NCI-H1694 (cell line): Measurements from ENCODE around the gene SIM2.

ENCODE experiments used
- DNase-seq: peaks from one replicate; lab custom pipeline; 2025; lab: John Stamatoyannopoulos, UW

Gene SIM2

DNA sequence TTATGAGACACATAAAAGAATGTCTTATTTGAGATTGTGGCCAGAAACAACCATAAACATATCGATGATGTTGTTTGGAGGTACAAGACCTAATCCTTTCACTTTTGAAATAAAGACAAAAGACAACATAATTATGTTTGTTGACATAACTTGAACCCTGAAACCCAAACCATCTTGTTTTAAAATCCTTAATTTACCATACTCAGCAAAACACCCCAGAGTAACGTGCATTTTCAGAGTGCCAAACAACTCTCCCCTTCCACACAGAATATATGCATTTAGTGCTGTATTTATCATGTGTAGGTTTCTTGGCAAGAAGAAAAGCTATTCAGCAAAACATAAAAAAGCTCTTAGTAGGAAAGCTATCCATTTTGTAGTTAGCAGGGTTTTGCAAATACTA, 17.5 kb downstream of the SIM2 start:
- no peak for DNase-seq

DNA sequence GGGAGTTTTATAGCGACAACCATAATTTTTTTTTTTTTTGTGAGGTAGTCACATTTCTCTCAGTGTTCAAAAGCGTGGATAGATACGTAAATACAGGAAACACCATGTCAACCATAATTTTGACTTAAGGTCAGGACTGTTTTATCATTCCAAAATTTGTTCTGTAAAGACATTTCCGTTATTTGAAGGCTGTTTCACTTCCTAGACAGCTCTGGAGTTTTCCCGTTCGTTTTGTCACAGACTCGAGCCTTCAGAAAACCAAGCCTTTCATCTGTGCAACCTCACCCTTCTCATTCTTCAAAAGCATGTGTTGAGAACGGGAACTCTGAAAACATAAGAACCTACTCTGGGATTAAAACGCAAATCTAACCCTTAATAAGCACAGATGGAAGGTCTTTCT, 17.9 kb downstream of the SIM2 start:
- no peak for DNase-seq

DNA sequence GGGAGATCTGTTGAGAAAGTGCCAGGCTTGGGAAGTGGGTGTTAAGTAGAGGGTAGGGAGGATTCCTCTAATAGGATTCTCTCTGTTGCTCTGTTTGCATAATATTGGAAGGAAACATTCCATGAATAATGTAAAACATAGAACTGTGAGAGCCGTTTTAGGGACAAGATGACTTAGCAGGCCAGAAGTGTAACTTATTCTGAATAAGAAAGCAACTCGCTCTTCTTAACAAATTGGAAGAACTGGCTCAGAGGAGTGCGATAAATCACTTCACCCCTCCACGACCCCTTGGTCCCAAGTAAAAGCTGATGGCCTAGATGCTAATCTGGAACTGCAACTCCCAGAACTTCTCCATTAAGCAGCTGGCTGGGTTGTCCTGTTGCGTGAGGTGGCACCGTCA, 19.1 kb downstream of the SIM2 start:
- no peak for DNase-seq

DNA sequence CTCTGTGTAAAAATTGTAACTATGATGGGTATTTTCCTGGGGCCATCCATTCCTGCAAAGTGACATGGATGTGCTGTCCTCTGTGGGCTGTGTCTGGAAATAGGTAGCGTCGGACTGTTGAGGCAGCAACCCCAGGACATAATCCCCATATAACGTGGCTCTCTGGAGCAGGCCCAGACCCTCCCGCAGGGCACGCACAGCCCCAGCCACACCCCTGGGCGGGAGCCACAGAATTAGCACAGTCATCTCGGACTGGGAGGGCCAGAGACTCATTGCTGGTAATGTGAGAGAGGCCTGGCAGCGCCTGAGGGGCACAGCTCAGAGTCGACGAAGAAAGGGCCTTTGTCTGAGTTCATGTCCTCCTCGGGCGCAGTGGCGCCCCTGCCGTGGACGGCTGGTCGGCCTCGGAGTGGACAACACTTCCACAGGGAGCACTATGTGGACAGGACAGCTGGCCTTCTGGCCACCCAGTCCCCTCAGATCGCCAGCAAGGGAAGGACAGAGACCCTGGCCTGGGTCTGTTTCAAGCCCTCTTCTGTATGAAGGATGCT, 20.1 kb downstream of the SIM2 start:
- no peak for DNase-seq

DNA sequence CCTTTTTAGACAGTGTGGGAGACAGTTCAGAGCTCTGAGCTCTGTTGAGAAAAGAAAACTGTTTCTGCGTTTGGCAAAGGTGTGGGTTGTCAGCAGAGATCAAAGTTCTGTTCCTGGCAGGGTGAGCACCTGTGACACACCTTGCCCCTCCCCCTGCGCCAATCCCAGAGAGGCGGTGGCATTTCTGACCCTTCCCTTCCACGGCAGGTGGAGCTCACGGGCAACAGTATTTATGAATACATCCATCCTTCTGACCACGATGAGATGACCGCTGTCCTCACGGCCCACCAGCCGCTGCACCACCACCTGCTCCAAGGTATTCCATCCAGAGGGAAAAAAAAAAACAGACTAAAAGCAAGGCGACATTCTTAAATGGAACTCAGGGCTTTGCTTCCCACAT, 20.7 kb downstream of the SIM2 start:
- no peak for DNase-seq

DNA sequence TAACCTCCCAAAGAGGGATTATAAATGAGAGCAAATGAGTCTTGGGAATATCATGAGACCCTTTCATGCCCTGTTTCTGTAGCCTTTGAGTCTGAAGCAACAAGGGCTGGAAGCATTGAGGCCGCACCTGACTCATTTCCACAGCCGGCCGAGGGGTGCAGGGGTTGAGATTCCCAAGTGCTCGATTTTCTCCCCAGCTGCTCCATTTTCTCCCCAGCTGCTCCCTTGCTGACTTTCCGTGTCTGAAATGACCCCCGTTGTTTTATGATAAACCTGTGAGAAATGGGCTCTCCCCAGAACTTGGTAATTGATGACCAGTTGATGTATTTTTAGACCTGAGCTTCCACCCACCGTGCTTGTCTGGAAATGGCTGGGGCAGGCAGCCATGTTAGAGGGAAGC, 22.9 kb downstream of the SIM2 start:
- no peak for DNase-seq

DNA sequence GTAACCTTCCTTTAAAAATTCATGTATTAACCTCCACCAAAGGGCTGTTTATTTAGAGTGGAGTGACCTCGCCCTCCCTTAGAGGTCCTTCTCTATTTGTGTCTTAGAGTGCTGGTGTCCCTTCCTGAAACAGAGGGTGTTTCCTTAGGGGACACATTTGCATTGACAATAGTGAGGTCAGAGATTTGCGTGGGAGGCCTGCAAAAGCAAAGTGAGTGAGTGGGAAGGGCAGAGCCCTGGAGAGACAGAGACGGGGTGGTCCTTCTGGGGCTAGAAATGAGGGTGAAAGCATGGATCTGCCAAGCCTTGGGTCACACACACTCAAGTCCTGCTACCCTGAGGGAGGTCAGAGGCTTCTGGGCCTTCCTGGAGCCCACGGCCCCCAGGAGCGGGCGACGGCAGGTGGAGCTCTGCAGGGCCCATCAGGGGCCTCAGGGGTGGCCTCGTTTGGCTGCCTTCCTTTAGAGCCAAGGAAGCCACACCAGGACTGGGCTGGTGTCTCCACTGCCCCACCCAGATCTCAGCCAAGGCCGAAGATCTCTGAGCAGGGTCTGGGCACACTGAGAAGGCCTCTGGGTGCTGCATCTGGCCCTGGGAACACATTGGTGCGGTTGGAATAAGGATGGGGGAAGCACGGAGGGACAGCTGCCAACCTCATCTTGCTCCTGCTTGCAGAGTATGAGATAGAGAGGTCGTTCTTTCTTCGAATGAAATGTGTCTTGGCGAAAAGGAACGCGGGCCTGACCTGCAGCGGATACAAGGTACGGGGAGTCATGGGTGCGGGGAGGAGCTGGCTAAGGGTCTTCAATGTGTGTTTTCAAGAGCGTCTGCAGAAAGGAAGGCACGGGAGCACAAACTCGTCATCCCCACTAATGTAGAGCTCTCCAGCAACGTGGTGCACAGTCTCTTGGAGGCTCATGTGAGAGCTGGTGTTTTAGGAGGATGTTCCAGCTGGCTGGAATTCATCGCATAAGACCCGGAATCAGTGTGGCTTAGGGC, 23.8 kb downstream of the SIM2 start:
- no peak for DNase-seq

DNA sequence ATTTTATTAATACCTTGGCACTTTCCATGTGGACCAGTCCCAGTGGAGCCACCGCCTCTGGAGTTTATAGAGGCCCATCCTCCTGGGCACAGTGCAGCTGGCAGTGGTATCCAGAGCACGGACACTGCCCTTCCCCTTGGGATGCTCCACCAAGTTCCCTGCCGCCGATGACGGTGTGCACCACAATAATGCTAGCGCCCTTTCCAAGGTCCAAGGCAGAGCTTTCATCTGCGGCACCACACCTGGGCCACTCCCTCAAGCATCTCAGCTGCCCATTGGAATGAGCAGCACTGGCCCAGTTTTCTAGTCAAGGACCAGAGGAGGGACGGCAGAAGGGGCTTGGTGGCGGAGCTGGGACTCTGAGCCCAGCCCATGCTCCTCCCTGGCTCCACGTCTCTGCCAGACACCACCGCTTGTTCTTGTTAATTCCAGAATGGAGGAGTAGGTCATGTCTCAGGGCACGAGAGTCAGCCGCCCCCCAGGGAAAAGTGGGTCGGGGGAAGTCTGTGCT, 24.5 kb downstream of the SIM2 start:
- DNase-seq = no peak

DNA sequence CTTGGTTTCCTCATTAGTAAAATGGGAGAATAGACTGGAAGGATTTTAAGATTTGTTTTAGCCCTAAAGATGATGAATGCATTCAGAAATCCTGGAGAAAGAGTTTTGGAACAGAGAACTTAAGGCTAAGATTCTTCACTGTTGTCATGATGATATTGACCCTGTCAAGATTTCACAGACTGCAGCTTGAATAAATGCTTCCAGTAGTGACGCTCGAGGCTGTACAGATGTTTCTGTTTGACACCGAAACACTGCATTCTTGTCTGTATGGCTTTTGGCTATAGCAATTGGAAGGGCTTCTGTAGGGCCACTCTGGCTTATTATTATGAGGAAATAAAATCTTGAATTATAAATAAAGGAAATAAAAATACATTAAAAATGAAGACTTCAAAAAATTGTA, 25.7 kb downstream of the SIM2 start:
- DNase-seq = no peak

DNA sequence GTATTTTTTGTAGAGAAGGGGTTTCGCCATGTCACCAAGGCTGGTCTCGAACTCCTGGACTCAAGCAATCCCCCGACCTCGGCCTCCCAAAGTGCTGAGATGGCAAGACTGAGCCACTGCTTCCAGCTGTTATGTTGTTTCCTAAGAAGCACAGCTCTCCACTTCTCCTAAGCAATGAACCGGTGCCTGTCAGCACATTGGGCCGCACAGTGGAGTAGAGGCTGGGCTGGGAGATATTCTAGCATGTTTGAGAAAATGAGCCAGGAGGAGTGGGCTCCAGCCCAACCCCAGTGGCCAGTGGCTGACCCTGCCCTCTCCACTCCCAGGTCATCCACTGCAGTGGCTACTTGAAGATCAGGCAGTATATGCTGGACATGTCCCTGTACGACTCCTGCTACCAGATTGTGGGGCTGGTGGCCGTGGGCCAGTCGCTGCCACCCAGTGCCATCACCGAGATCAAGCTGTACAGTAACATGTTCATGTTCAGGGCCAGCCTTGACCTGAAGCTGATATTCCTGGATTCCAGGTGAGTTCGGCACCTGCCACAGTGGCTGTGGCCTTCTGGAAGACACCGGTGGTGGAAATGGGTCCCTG, 27.0 kb downstream of the SIM2 start:
- no peak for DNase-seq

DNA sequence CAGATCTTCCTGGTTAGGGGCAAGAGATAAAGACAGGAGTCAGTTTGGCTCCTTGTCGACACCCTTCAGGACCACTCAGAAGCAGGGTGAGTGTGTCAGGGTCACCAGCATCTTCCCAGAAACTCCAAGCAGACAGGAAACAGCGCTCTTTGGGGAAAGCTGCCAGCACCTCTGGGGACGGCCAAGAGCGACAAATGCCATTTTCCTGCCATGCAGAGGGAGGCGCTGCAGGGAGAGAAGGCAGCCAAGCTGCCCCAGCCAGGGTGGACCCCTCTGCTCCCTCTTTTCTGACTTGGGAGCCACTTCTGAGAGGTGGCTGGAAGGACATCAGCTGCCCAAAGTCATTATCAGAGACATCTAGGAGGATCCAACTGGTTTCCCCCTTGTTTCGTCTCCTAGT, 29.0 kb downstream of the SIM2 start:
- DNase-seq = no peak

DNA sequence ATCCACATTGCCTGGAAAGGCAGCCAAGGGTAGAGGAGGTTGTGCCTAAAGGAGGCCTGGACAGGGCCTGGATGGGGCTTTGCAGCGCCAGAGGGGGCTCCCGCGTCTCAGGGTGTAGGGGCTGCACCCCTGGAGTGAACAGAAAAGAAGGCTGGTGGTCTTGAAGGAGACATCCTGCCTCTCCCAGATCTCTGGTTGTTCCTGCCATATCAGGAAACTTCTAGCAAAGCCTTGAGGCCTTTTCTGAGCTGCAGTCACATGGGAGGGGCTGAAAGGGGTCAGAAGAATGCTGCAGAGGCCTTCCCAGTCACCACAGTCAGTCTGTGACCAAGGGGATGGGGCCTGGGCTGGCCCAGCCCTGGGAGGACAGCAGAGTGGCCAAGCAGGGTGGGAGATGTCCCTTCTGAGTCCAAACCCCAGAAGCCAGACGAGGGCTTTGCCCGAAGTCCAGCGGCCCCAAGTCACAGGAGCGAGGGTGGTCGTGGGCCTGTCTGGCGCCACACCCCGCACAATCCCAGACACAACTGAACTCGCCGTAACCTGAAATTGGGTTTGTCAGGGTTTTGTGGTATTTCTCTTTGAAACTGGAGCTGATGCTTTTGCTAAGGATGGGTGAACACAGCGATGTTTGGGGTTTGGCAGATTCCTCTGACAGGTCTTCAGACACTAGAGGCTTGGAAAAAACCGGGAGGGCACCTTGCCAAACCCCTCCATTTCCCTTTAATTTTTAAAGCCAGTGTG, 29.6 kb downstream of the SIM2 start:
- DNase-seq = no peak

DNA sequence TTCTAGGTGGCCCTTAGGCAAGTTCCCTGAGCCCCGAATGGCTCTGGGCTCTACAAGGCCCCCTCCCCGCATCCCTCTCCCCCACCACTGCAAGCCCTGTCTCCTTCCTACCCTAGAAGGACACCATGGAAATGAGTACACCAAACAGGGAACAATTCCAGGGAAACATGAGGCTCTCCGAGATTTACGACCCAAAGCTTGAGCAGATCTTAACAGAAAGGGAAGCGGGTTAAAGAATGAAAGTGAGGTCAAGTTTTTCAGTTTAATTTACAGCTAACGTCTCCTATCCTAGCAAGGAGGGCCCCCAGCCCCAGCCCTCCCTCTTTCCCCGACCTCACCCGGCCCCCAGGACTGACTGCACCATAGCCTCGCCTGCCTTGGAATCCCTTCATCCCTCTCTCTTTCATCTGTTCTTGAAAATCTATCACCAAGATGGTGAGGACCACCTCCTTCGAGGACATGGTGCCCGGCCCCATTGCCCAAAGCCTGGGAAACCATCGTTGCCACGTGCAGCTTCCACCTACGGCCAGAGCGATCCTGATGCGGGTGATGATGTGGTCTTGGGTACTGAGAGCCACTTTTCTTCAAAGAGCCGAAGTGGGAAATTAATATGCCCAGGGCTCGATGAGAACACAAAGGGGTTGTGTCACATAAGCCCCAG, 30.5 kb downstream of the SIM2 start:
- DNase-seq = no peak

DNA sequence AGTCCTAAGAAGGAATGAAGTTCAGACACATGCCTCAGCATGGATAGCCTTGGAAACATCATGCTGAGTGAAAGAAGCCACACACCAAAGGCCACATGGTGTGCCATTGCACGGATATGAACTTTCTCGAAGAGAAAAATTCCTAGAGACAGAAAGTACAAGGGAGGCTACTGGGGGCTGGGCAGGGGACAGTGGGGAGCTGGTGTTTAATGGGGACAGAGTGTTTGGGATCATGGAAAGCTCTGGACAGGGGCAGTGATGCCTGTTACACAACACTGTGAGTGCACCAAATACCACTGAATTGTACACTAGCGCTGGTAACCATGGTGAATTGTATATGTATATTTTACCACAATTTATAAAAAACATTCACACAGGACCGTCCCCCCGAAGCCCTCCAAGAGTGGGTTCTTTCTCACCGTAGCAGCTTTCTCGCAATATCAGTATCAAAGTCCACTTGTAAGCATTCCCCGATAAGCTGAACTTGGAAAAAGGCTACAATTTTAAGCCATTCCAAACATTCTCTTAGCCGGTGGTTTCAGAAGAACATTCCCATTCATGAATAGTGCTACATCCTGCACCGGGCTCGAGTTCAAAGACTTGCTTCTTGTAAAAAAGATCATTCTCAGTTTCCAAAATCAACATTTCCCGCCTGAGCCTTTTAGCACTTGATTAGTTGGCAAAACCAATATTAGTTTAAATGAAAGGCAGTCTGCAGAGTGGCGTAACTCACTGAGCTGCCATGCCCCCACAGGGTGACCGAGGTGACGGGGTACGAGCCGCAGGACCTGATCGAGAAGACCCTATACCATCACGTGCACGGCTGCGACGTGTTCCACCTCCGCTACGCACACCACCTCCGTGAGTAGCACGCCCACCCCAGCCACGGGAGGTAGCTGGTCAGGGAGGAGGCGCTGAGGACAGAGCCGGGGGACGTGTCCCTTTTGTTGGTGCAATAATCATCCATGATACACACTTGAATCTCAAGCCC, 31.7 kb downstream of the SIM2 start:
- DNase-seq = no peak

DNA sequence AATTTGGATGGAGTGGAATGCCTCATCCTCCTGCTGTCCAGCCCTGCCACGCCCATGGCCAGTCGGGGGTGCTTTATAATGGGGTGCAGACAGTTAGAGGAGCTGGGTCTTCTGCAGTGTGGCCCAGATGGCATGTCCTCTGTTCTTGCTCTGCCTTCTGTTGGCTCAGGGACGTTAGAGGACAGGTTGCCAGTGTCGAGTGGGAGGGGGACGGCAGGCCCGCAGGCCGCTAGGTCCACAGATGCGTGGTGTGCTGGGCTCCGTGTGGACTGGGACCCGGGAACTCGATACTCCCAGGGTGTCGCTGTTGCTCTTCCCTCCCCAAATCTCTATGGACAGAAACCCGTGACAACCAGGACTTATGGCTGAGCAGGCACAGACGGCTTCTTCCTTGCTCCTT, 33.3 kb downstream of the SIM2 start:
- no peak for DNase-seq

DNA sequence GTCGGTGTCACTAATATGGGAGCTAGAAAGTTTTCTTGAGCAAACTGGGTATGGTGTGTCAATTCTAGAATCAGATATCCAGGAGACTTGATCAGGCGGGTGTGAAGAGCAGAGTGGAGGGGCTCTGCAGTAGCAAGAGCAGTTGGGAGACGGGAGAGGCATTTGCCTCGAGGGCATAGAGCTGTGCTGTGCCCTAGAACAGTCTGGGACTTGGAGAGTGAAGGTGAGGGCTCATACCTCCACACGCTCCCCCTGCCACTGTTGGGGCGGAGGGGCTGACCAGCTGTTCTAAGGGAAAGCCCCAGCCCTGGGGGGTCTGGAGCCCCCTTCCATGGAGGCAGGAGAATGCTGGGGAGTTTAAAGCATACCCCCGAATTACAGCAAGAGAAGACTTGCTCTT, 33.8 kb downstream of the SIM2 start:
- DNase-seq = no peak

DNA sequence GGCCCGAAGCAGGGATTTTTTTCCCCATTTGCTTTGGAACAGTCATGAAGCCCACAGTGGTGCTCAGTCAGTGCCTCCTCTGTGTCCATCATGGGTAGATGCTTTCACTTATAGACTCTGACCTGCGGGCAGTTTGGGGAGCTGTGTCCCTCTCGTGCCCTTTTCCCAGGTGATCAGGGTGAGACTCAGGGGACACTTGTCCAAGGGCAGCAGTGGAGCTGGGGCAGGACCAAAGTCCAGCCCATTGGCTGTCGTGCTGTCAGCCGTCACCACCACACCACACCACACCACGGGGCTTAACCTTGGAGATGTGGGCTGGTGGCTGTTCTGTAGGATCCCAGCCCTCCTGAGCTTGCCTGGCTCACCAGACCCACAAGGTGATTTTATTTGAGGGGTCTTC, 34.9 kb downstream of the SIM2 start:
- DNase-seq = no peak

DNA sequence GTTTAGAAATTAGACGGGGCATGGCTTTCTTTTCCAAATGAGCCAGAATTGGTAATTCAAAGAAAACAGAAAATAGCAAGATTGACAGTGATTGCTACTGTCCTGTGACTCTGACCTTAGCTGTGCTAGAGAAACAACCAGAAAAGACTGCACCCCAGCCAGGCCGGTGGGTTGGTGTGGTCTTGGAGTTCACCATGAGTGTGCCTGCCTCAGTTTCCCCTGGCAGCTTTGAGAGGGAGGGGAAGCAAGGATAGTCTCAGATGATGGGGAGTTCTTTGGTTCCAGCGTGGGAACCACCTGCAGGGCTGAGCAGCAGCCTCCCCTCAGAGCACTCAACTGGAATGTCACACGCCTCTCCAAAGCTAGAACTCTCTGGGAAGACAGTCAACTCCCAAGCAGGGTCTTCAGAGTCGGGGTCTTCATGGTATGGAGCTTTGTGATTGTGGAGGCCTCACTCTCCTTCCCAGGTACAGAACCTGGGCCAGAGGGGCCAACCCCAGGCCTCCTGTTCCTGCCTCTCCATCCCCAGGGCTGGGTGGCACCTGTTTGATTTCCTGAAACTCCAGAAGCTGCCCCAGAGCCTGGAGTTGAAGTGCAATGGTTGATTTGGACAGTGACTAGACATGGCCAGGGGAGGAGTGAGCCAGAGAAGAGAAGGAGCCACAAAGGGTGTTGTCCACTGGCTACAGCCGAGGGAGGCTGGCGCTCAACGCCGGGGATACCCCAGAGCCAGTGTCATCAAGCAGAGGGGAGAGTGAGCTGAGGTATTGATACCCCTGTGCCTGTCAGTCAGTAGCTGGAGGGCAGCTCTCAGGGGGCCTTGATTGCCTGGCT, 35.7 kb downstream of the SIM2 start:
- DNase-seq = no peak

DNA sequence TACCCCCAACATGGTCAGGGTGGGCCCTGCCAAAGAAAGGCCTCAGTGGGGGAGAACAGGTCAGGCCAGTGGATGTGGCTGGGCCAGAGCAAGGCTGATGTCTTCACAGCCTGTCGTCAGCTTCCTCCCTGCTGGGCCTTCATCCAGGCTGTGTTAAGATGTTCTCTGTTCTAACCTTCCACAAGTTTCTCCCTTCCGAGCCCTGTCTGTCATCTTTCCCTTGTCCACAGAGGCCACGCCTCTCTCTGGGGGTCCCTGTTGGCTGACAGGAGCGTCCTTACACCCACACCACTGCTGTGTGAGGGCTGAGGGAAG, 36.2 kb downstream of the SIM2 start:
- DNase-seq = no peak
